HG02798 (cell line): ENCODE data around the gene MDM4.

Experiments used
- ATAC-seq: cut with Tn5 transposase; IDR thresholded peaks from one replicate; pipeline ENCODE4 v1.9.1; 2021; ENCODE audit warnings: mild to moderate bottlenecking; ENCODE audit not compliant: unreplicated experiment, poor library complexity

The MDM4 gene

DNA sequence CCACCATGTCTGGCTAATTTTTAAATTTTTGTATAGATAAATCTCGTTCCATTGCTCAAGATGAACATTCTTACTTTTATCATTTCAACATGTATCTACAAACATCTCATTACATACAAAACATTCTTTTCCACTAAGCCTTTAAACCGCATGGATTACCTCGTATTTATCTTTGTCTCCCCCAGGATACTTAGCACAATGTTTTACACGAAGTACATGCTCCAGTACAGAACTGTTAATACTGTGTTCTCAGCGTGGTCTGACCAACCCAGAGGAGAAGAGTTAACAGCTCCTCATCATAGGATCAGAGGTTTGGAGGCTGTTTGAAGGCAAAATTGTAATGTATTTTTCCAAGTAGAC lies 29.0 kb upstream of the MDM4 start:
- no peak for ATAC-seq

DNA sequence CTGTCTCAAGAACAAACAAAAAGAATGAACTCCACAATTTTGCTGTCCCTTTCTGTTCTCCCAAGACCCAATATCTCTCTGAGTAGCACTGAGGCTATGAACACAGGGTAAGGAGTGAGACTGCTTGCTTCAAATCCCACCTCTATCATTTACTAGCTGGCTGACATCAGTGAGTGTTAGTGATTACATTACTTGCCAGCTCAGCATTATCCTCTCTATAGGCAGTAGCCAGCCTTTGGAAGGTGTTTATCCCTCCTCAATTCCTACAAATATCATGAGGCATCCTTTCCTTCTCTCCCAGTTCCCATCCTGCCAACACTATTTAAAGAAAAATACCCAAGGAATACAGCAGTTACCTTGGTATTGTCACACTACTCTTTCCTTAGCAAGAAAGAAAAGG lies 24.6 kb upstream of the MDM4 start:
- ATAC-seq: no peak

DNA sequence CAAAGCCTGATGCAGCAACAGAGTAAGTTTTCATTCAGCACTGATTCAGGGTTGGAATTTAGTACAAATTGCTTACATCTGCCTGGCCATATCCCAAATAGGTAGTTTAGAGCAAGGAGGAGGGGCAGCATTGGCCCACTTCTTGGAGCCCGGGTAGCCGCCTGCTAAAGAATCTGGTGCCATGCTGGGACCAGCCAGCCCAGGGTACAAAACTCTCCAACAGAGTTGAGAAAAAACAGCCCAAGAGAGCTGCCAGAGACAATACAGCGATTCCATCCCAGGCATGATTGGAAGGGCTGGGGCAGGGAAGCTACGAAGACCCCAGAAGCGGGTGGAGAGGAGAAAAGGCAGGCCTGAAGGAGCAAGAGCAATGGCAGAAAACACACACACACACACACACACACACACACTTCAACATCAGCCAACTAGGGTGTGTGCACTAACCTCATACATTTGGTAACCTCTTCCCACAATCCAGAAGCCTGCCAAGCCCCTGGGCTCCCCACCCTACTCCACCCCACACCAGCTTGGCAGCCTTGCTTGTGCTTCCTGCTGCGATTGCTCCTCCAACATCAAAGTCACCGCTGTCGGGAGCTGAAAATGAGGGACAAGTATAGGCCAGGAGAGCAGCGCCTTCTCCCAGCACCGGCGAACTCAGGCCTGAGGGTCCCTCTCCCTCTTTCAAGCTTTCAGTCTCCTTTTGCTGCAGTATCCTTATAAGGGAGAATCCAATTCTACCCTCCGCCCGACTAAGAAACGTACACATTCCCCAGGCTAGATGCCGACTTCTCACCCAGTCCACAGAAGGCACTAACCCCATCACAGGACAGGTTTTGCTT lies 22.8 kb upstream of the MDM4 start:
- ATAC-seq: no peak

DNA sequence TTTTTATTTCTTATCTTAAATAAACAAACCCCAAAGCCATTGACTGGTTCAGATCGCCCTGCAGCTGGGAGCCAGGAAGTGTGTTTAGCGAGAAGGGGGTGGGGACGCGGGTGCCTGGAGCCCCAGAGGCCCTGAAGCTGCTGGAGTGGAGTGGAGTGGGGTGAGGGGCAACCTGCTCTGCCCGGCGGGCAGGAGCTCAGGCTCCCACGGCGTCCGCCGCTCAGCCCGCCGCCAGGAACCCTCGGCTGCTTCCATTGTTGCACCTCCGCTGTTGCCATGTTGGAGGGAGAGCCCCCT lies 22.3 kb upstream of the MDM4 start:
- ATAC-seq: peak; percentile 27

DNA sequence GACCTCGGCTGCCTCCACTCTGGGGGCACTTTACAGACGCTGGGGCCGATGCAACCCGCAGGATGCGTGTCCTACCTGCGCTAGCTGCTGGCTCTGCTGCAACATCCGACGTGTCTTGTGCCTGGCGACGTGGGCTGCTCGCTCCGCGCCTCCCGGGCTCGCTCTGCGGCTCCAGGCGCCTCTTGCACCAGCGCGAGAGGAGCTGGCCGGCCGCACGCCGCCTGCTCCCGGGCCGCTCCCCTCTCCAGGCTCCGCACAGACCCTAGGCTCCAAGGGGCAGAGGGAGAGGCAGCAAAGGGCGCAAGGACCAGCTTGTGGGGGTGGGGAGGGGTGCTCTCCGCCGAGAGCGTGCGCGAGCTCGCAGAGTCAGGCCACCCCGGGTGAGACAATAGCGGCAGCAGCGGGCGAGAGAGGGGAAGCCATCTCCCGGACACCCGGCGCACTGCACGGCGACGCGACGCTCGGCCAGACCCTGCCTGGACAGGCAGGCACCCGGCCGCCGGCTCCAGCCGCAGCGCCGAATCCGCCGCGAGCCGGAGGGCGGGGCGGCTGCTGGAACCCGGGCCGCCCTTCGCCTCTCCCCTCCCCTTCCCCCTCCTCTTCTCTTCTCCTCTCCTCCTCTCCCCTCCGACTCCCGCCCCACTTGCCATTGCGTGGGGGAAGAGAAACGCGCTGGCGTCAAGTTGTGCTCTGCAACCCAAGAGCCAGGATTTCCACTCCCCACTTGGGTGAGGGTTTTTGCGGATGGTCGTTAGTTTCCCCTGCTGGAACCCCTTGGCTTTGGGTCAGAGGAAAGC lies 21.7 kb upstream of the MDM4 start, which contains the start of gene PIK3C2B:
Gene PIK3C2B, minus strand, starts transcription at position 525 of the 797 bp plus-strand sequence. CDS start 25,003 bp downstream, outside the sequence.
- ATAC-seq: peak; percentile 89

DNA sequence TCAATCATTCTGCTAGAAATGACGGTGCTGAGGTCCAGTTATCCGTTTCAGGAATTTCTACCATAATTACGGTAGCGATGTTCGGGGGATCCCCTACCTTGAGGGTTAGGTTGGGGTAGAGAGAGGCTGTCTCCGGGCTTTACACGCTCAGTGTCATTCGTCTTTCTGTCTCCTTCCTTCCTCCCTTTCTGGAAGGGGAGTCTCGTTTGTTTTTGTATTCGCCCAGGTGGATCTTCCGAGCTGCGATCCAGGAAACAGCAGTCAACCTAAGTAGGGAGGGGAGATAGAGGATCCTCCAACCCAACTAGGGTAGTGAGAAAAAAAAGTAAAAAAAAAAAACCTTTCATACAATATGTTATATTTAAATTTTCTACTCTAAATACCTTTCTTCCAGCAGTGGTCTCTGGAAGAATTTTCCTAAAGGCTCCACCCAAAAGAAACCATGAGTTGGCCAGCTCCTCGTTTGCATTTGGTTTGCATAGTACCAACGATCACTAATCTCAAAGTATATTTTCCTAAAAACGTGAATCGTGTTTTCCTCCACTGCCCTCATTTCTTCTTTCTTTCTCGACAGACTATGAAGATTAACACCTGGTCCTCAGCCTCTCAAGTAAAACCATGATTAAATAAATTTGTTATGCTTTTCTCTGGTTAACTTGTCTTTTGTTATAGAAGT lies 21.0 kb upstream of the MDM4 start:
- peak; percentile 34 for ATAC-seq

DNA sequence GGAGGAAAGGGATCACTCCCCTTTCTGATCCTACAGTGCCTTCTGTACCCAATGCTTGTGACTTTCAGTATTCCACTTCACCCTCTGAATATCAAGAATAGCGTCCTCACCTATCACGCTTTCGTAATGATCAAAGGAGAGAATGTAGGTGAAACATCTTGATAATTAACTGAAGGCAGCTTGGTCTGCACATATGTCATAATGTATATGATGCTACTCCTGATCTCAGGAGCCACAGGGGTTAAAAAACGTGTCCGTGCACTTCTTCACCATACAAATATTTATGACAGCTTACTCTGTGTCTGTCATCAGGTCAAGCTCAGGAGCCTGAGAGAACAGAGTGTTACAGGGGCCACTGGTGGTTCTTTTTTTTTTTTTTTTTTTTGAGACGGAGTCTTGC lies 20.4 kb upstream of the MDM4 start:
- no peak for ATAC-seq

DNA sequence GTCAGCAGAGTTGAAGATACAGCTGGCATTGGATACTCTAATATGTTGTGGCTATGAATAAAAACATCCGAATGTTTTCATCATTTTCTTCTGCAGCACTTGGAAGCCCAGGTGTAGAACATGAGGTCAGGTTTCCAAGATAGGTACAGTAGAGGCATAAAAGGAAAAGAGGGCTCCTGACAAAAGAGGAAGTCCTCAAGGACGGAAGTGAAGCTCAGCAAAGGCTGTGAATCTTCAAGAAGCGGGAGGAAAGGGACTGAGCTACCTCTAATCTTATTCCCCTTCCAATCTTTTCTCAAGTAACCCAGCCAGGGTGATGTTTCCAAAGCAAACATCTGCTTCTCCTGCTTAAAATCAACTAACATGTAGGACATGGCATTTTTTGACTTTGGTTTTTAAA lies 17.2 kb upstream of the MDM4 start:
- no peak for ATAC-seq

DNA sequence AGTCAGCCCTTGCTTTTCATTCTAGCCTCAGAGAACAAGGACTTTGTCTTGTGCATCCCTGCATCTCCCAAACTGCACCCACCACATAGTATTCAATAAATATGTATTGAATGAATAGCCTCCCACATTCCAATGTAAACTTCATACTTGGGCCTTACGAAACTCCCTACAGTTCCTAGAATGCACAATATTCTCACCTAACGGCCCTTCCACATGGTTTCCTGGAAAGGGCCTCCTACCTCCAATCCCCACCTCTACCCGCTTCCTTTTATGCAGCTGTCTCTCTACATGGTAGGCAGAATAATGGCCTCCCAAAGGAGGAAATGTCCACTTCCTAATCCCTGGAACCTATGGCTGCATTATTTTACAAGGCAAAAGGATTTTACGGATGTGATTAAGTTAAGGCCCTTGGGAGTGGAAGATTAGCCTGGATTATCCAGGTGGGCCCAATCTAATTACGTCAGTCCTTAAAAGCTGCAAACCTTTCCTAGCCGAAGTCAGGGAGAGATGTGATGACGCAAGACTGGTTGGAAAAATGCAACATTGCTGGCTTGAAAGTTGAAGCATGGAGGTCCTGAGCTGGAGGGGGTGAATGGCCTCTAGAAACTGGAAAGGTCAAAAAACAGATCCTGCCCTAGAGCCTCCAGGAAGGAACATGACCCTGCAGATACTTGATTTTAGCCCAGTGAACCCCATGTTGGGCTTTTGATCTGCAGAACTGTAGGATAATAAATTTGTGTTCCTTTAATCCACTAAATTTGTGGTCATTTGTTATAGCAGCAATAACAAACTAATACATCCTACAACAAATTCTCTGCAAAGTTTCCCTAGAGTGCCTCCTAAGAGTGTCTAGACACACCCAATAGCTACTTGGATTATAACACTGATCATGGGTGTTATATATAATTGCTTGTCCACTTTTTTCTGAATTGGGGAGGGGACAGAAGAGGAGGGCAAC lies 16.4 kb upstream of the MDM4 start:
- ATAC-seq: no peak

DNA sequence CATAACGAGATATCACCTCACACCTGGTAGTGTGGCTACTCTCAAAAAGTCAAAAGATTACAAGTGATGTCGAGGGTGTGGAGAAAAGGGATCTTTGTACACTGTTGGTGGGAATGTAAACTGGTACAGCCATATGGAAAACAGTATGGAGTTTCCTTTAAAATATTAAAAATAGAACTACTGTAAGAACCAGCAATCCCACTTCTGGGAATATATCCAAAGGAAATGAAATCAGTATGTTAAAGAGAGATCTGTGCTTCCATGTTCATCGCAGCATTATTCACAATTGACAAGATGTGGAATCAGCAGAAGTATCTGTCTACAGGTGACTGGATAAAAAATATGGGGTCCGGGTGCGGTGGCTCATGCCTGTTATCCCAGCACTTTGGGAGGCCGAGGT lies 14.0 kb upstream of the MDM4 start:
- ATAC-seq: no peak

DNA sequence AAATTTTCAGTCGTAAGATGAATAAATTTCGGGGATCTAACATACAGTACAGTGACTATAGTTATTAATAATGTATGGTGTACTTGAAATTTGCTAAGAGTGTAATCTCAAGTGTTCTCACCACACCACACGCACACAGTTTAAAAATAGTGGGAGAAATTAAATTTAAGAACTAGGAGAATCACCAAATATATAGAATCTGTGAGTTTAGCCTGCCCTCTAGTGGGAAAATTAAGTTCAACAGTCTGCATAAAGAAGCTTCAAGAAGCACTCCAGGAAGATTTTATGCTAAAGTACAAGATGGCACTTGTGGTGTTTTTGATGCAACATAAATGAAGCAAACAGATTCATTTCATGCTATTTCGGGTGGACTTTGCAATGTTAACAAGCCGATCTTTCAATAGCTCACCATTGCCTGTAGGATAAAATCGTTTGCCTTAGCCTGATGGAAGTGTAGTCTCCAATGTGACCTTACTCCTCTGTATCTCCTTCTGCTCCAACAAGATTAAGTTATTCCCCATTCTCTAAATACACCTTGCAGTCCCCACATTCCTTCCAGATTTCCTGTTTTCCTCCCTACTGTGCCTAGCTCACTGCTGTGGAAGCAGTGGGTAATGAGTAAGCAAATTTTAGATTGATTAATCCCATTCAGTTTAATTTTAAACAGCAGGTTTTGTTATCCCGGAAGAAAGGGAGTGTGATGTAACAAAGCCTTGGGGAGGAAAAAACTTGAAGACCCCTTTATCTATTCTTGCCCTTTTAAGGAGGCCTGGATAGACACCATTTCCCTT lies 12.9 kb upstream of the MDM4 start:
- ATAC-seq: no peak

DNA sequence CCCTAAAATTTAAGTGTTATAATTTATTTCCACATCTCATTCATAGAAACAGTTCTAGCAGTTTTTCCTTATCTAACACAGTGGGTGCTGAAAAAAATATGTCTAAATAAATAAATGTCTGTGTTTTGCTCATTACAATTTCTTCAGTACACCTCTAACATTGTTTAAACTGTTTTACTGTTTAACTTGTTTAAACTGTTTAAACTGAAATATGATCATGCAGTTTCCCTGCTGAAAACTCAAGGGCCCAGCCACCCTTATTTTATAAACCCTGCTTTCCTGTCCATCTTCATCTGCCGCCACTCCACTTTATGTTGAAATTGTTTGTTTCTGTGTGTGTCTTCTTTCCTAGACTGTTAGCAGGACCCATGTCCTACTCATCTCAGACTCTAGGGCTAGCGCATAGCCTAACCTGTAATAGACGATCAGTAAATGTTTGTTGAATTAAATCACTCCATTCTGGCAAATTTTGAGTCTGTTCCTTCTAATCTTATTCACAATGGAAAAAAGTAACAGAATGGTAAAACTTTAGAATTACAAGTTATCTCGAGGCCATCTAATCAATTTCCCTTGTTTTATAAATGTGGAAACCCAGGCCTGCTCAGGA lies 12.2 kb upstream of the MDM4 start:
- no peak for ATAC-seq

DNA sequence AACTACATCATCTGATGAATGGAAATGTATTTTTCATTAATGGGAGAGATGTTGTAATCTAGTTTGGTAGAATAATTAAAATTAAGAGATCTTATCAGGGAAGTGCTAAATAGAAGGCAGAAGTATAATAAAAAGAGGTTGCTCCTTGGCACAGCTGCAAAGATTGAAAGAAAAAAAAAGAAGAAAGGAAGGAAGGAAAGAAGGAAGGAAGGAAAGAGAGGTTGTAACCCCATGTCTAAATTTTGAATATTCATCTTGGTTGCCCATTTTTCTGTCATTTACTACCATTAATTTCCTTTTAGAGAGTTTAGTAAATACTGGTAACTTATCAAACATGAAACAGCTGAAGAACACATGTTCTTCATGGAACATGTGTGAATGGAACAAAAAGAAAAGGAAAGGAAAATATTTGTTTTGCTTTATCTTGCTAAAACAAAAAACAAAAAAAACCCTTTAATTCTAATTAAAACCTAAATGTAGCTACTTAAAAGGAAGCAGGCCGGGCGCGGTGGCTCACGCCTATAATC lies 10.5 kb upstream of the MDM4 start:
- ATAC-seq: no peak

DNA sequence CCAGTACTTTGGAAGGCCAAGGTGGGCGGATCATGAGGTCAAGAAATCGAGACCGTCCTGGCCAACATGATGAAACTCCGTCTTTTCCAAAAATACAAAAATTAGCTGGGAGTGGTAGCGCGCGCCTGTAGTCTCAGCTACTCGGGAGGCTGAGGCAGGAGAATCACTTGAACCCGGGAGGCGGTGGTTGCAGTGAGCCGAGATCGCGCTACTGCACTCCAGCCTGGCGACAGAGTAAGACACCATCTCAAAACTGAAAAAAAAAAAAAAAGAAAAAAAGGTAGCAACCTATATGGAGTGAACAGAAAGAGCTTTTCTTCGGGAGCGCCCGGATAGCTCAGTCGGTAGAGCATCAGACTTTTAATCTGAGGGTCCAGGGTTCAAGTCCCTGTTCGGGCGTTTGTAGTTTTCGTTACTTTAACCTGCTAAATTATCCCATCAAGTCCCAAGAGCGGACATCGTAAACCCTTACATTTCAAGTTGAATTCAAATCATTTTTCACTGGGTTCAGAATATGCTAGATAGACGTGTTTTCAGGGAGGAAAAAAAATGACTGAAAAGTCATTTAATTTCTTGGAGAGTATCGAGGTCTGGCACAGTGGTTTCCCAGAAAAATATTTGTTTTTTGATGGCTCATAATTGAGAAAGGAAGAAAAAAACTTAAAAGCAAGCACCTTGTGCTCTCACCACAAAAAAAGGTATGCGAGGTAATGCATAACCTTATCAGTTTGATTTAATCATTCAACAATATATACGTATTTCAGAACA lies 9.8 kb upstream of the MDM4 start:
- peak; percentile 82 for ATAC-seq

DNA sequence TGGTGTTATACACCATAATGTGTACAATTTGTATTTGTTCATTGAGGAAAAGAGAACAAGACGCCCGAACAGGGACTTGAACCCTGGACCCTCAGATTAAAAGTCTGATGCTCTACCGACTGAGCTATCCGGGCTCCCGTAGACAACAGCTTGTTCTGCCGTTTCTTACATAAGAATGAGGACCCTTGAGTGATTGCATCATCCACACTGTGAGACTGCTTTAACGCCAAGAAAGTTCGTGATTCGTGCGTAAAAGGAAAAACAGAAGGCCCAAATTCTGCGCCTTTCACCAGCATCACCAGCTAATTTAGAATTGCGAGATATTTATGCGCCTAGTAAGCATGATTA lies 9.3 kb upstream of the MDM4 start:
- peak; percentile 73 for ATAC-seq

DNA sequence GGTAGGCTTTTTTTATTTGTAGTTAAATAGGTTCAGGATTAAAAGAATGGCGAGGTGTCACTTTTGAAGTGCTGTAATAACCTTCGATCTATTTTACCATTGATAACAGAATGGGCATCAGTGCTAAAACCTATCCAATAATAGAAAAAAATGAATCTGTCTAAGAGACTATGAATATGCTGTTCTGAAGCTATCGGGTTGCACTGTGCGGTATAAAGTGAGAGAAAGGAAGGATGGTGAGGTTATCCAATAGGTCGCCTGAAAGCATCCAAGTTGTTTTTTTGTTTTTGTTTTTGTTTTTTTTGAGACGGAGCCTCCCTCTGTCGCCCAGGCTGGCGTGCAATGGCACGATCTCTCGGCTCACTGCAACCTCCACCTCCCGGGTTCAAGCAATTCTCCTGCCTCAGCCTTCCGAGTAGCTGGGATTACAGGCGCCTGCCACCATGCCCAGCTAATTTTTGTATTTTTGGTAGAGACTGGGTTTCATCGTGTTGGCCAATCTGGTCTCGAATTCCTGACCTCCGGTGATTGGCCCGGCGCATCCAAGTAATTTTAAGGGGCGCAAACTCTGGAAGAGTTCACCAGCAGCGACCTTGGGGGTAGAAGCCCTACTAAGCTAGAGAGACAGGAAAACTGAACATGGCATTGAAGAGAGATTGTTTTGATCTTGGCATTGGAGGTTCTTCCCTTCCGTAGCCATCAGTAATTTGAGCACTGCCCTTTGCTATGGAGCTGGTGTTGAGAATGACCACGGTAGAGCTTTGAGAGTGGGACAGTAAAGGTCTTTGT lies 8.7 kb upstream of the MDM4 start:
- no peak for ATAC-seq

DNA sequence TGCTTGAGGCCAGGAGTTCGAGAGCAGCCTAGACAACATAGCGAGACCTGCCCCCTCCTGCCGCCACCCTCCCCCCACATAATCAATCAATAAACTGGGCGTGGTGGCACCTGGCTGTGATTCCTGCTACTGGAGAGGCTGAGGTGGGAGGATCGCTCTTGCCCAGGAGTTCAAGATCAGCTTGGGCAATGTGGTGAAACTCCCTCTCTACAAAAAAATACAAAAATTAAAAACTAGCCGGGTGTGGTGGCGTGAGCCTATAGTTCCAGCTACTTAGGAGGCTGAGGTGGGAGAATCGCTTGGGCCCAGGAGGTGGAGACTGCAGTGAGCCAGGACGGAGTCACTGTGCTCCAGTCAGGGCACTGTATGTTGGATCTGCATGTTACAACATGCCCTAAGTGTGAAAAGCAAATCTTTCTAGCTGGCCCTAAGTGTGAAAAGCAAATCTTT lies 7.0 kb upstream of the MDM4 start:
- ATAC-seq: no peak
